Choroid plexus epithelial cell (primary cell): Measurements from ENCODE around the gene RSAD2.

ENCODE experiments used
- DNase-seq: peaks from one replicate; pipeline ENCODE4 v3.0.0-alpha.2; 2010; ENCODE audit warnings: low read depth
- H3K4me3 ChIP-seq: 2 replicates; pipeline ENCODE4 v1.5.1; 2011; ENCODE audit warnings: low read depth, mild to moderate bottlenecking, control low read depth, low read length, moderate library complexity
- TF ChIP-seq, protein P1 (sequence below): conservative IDR thresholded peaks from 2 replicates; pipeline ENCODE4 v1.5.1; 2011; ENCODE audit warnings: low read depth, mild to moderate bottlenecking, control low read depth, inconsistent platforms, low read length, moderate library complexity

Gene RSAD2

GRCh38 chr2:6924101-6924923, 46.7 kb downstream of the RSAD2 start:
- DNase-seq = no peak
- TF ChIP-seq, protein P1, sequence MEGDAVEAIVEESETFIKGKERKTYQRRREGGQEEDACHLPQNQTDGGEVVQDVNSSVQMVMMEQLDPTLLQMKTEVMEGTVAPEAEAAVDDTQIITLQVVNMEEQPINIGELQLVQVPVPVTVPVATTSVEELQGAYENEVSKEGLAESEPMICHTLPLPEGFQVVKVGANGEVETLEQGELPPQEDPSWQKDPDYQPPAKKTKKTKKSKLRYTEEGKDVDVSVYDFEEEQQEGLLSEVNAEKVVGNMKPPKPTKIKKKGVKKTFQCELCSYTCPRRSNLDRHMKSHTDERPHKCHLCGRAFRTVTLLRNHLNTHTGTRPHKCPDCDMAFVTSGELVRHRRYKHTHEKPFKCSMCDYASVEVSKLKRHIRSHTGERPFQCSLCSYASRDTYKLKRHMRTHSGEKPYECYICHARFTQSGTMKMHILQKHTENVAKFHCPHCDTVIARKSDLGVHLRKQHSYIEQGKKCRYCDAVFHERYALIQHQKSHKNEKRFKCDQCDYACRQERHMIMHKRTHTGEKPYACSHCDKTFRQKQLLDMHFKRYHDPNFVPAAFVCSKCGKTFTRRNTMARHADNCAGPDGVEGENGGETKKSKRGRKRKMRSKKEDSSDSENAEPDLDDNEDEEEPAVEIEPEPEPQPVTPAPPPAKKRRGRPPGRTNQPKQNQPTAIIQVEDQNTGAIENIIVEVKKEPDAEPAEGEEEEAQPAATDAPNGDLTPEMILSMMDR = no peak
- H3K4me3 ChIP-seq = no peak overlapping the region

GRCh38 chr2:6924924-6925409, 47.4 kb downstream of the RSAD2 start:
- no peak overlapping the region for H3K4me3 ChIP-seq
- DNase-seq = no peak
- TF ChIP-seq, protein P1 = no peak

DNA sequence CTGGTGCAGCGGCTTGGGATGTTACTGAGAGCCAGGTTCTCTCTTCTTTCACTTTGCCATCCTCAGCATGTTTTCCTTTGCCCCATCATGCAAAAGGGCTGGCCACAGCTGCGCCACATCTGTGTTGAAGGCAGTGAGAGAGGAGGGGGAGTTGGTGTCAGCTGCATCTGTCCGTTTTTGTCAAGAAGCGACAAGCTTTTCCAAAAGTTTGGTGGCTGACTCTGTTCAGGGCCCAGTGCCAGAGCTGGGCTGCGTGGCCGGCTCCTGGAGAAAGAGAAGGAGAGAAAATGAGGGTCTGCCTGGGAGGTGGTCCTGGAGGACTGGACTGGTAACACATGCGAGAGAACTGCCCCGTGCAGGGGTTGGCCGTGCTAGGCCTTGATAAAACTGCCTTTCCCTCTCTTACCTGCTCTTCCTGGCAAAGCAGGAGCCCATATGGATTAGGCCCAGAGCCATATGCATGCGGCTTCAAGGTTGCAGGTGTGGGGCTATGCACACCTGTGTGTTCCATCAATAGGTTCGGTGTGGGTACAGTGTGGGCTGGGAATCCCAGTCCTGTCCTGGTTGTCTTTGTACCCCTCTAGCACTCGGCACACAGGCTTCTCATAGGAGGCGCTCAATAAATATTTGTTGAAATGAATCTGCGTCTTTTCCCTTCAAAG, 48.6 kb downstream of the RSAD2 start:
- no peak overlapping the region for H3K4me3 ChIP-seq
- DNase-seq = no peak
- TF ChIP-seq, protein P1 = no peak

- TF ChIP-seq, protein P1 = no peak
- no peak overlapping the region for H3K4me3 ChIP-seq
- DNase-seq = peak; percentile 57
Observed at GRCh38 chr2:6927186-6927585, 49.6 kb downstream of the RSAD2 start.

DNA sequence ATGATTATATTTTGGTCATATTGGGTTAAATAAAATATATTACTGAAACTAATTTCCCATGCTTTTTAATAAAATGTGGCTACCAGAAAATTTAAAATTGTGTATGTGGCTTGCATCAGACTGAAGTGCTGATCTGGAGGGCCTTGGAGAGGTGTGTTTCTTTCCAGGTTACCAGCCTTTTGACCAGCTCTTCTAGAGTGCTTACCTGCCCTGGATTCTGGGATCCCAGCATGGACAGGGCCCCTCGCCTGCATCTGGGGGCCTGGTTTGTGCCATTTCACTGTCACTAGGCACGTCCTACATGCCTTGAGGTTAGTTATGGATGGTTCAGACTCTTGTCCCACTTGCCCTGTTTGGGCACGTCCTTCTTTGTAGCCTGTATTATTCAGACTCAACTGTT, 50.2 kb downstream of the RSAD2 start:
- H3K4me3 ChIP-seq = no peak overlapping the region
- DNase-seq = no peak
- TF ChIP-seq, protein P1 = no peak

DNA sequence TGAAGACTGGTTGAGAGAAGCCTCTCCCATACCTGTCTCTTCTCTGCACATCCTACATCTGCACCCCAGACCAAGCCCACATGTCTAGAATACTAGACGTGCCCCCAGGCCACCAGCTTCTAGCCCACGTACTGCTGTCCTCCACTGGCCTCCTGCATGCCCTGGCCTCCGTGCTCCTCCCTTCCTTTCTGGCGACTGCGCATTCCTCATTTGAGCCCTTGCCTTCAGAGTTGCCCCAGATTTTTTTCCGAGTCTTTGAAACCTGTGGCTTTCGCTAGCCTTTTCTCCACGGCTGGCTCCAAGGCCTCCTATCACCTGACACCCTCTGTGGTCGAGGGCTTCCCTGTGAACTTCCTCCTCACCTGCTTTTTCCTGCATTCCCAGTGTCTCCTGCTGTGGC, 50.9 kb downstream of the RSAD2 start:
- no peak overlapping the region for H3K4me3 ChIP-seq
- TF ChIP-seq, protein P1 = no peak
- DNase-seq = no peak
